HCT116 (cell line): ENCODE data around the gene SPPL2B. TPM values are rescaled to one million over a fixed set of nuclear protein-coding genes. Genes with fewer than 3 reads are reported as not detected.

Experiments
- ATAC-seq: fragments of 200-7000 bp; cut with Tn5 transposase; 2 replicates; pipeline ENCODE4 v1.9.1; 2020; ENCODE audit warnings: mild to moderate bottlenecking, moderate library complexity
- BruUV-seq: library from RNA; stranded (reverse); fragments of 400-500 nt; replicated peaks from 2 replicates; lab custom pipeline; 2021; lab: Mats Ljungman, UMichigan
- CTCF ChIA-PET: fragments of 300-600 bp; sonication (Branson Sonifier 250); formaldehyde crosslinking; loops from one replicate; lab custom pipeline; 2021; ENCODE audit warnings: antibody characterized with exemption; lab: Charles Lee
- POLR2A ChIA-PET: fragments of 300-600, 350-600 bp; sonication (Branson Sonifier 250); formaldehyde crosslinking; loops from one replicate; lab custom pipeline; 2021; ENCODE audit warnings: antibody characterized with exemption; lab: Charles Lee
- RAD21 ChIA-PET, 2 experiments: fragments of 300-600 bp; sonication (Branson Sonifier 250); formaldehyde crosslinking; loops; one replicate each; lab custom pipeline; 2023; ENCODE audit warnings: low total read pairs in 2 of 2; ENCODE audit not compliant: uncharacterized antibody in 2 of 2, unreplicated experiment in 2 of 2, low non-redundant PET in 1 of 2; lab: Charles Lee
- DNase-seq: peaks from one replicate; pipeline ENCODE4 v3.0.0-alpha.2; 2010; ENCODE audit warnings: low read depth, low spot score
- H2AFZ ChIP-seq: fragments of 200-600 bp; shearing (Covaris generic), sonication (generic); 2 replicates; pipeline ENCODE4 v1.6.1; 2017; ENCODE audit warnings: low read depth, mixed run types, mixed read lengths, antibody characterized with exemption, low read length; ENCODE audit not compliant: poor library complexity, severe bottlenecking
- H3K27ac ChIP-seq: 2 replicates; pipeline ENCODE4 v1.5.1; 2012; ENCODE audit warnings: low read depth, low read length
- H3K27me3 ChIP-seq: fragments of 200-600 bp; sonication (generic); 2 replicates; pipeline ENCODE4 v1.6.1; 2016; ENCODE audit warnings: mixed run types, low read length, mixed read lengths; ENCODE audit not compliant: insufficient read depth
- H3K36me3 ChIP-seq, 2 experiments: fragments of 200-500 bp in 1 of 2; fragments of 200-600 bp in 1 of 2; sonication (Bioruptor generic) in 1 of 2; sonication (generic) in 1 of 2; 2 replicates each; pipeline versions ENCODE4 v1.5.1 to v1.6.1; 2014 to 2016; ENCODE audit warnings: low read length in 2 of 2, inconsistent platforms in 1 of 2, mixed read lengths in 1 of 2, mixed run types in 1 of 2; ENCODE audit not compliant: insufficient read depth in 2 of 2, control insufficient read depth in 1 of 2
- H3K4me1 ChIP-seq, 2 experiments: fragments of 200-600 bp in 1 of 2; sonication (generic) in 1 of 2; 2 replicates each; pipeline versions ENCODE4 v1.5.1 to v1.6.1; 2012 to 2017; ENCODE audit warnings: low read length in 2 of 2, inconsistent platforms in 1 of 2, mild to moderate bottlenecking in 1 of 2, mixed read lengths in 1 of 2, mixed run types in 1 of 2, moderate library complexity in 1 of 2; ENCODE audit not compliant: insufficient read depth in 2 of 2, control insufficient read depth in 1 of 2
- H3K4me2 ChIP-seq: fragments of 200-600 bp; sonication (generic); 2 replicates; pipeline ENCODE4 v1.6.1; 2017; ENCODE audit warnings: mixed run types, low read length, mixed read lengths
- H3K4me3 ChIP-seq, 2 experiments: fragments of 200-600 bp in 1 of 2; sonication (generic) in 1 of 2; replicated peaks in 1 of 2; 2 replicates each; pipeline ENCODE4 v1.5.1; 2011 to 2016; ENCODE audit warnings: low read length in 2 of 2, control low read depth in 1 of 2, low read depth in 1 of 2, mild to moderate bottlenecking in 1 of 2, mixed read lengths in 1 of 2, mixed run types in 1 of 2
- H3K79me2 ChIP-seq: fragments of 200-600 bp; sonication (generic); 2 replicates; pipeline ENCODE4 v1.6.1; 2017; ENCODE audit warnings: mild to moderate bottlenecking, mixed run types, low read length, moderate library complexity, mixed read lengths; ENCODE audit not compliant: insufficient read depth
- H3K9ac ChIP-seq: fragments of 200-600 bp; sonication (generic); 2 replicates; pipeline ENCODE4 v1.6.1; 2016; ENCODE audit warnings: low read length, mixed read lengths
- H3K9me2 ChIP-seq: fragments of 200-600 bp; sonication (generic), shearing (Covaris generic); 2 replicates; pipeline ENCODE4 v1.6.1; 2017; ENCODE audit warnings: mixed run types, mild to moderate bottlenecking, moderate library complexity; ENCODE audit not compliant: insufficient read depth
- H3K9me3 ChIP-seq, 2 experiments: fragments of 200-500 bp in 1 of 2; fragments of 200-600 bp in 1 of 2; sonication (Bioruptor generic) in 1 of 2; sonication (generic) in 1 of 2; 2 replicates each; pipeline ENCODE4 v1.6.1; 2014 to 2017; ENCODE audit warnings: low read length in 2 of 2, mixed read lengths in 2 of 2, inconsistent platforms in 1 of 2, low read depth in 1 of 2, mild to moderate bottlenecking in 1 of 2, mixed run types in 1 of 2, moderate library complexity in 1 of 2; ENCODE audit not compliant: control insufficient read depth in 1 of 2, insufficient read depth in 1 of 2
- H4K20me1 ChIP-seq: fragments of 200-600 bp; sonication (generic), shearing (Covaris generic); 2 replicates; pipeline ENCODE4 v1.6.1; 2017; ENCODE audit warnings: mixed run types, mild to moderate bottlenecking, moderate library complexity; ENCODE audit not compliant: insufficient read depth
- TCF7L2 ChIP-seq: IDR thresholded peaks from 2 replicates; pipeline ENCODE4 v1.7.0; 2011; ENCODE audit warnings: borderline replicate concordance, inconsistent platforms; ENCODE audit not compliant: insufficient read depth, insufficient read length; ENCODE audit errors: extremely low read depth
- intact Hi-C: fragments of 100-400 bp; cut with micrococcal nuclease; formaldehyde crosslinking; loops from 2 replicates; pipeline ENCODE4 v1.10.0; 2022
- total RNA-seq: library from RNA; stranded (reverse); gene quantifications from one replicate; pipeline ENCODE4 v1.2.1, GENCODE V29; 2021; ENCODE audit not compliant: unreplicated experiment
- TF ChIP-seq, protein P1 (sequence below): IDR thresholded peaks from 2 replicates; pipeline ENCODE4 v1.6.1; 2011; ENCODE audit warnings: mild to moderate bottlenecking, low read length, moderate library complexity; ENCODE audit not compliant: insufficient replicate concordance; ENCODE audit errors: extremely low read depth
- TF ChIP-seq, protein P2 (sequence below), 3 experiments: fragments of 200-600 bp in 1 of 3; sonication (generic) in 1 of 3; IDR thresholded peaks in 2 of 3; conservative IDR thresholded peaks in 1 of 3; 2 replicates each; pipeline ENCODE4 v1.5.1; 2012 to 2017; ENCODE audit warnings: low read depth in 2 of 3, low read length in 2 of 3, antibody characterized with exemption in 1 of 3, borderline replicate concordance in 1 of 3, control low read depth in 1 of 3, mild to moderate bottlenecking in 1 of 3, mixed read lengths in 1 of 3, mixed run types in 1 of 3, moderate library complexity in 1 of 3; ENCODE audit not compliant: insufficient read depth in 1 of 3

Gene SPPL2B
- total RNA-seq, 1 experiment from 2014 or later, result 83.1 TPM

DNA sequence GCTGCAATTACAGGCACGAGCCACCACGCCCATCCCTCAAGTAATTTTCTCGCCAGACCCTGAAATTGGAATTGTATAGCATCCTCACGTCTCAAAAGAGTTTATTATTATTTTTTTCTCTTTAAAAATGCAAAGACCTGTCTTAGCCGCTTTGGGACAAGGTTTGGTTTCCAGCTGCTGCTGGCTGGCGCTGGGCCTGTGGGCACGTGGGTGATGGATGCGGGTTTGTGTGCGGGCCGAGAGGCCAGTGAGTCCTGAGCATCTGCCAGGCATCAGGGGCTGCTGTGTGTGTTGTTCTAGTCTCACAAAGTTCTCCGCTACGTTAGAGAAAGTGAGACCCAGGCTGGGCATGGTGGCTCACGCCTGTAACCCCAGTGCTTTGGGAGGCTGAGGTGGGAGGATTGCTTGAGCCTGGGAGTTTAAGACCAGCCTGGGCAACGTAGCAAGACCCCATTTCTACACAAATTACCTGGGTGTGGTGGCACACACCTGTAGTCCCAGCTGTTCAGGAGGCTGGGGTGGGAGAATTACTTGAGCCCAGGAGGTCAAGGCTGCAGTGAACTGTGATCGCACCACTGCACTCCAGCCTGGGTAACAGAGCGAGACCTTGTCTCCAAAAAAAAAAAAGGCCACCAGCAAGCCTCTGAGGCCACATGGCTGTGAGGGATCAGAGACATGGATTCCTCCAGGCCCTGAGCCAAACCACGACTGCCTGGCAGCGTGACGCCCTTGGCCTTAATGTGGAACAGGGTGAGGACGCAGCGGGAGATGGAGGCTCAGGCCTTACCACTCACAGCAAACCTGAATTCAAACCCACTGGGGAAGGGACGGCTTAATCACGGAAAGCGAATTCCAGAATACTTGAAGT is 26.9 kb downstream of the SPPL2B start:
- Histone ChIP-seq H3K36me3 (no peaks in the 10 kb centered on the region; a peak in 1 of 4 replicates), H3K9ac (no peak overlapping the region), H3K27ac (no peak overlapping the region), H2AFZ (no peak overlapping the region), H3K79me2 (no peaks in the 10 kb centered on the region), H3K4me2 (no peak overlapping the region), H3K27me3 (peaks cover 4% of the 10 kb centered on the region; the same call in 1 of the 2 replicates), H4K20me1 (no peaks in the 10 kb centered on the region), H3K9me3 (no peaks in the 10 kb centered on the region), H3K4me3 (no peak overlapping the region), H3K4me1 (no peaks in the 10 kb centered on the region), H3K9me2 (no peaks in the 10 kb centered on the region)
- intact Hi-C loops, result no loop called here
- RAD21 ChIA-PET, result no interaction called here
- CTCF ChIA-PET, result no interaction called here
- DNase-seq (no peak), ATAC-seq (no peak)
- no TSS peak for BruUV-seq
- POLR2A ChIA-PET, result no interaction called here
- TF ChIP-seq, protein P1, sequence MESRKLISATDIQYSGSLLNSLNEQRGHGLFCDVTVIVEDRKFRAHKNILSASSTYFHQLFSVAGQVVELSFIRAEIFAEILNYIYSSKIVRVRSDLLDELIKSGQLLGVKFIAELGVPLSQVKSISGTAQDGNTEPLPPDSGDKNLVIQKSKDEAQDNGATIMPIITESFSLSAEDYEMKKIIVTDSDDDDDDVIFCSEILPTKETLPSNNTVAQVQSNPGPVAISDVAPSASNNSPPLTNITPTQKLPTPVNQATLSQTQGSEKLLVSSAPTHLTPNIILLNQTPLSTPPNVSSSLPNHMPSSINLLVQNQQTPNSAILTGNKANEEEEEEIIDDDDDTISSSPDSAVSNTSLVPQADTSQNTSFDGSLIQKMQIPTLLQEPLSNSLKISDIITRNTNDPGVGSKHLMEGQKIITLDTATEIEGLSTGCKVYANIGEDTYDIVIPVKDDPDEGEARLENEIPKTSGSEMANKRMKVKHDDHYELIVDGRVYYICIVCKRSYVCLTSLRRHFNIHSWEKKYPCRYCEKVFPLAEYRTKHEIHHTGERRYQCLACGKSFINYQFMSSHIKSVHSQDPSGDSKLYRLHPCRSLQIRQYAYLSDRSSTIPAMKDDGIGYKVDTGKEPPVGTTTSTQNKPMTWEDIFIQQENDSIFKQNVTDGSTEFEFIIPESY, result no peak

DNA sequence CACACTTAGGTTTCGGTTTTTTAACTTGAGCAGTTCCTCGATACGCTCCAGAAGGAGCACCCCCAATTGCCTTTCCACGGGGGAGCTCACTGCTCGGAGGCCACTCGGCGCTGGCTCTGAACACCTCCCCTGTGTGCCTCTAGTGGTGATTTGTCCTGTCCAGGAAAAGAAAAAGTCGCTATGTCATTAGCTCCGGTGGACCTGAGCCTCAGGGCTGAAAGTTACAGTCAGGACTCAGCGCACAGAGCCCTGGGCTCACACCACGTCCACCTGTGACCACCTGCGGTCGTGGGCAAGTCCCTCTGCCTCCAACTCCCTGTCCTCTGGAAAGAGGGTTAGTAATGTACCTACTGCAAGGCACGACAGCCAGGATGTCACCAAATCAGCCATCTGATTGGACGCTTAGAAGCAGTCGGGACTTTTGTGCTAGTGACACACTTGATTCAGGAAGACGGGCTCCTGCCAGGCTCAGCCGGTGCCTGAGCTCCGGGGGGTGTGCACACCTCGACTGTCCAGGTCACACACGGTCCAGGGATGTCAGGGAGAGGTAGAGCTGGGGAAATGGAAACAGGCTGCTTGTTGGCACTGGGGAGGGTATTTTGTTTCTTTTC is 27.7 kb downstream of the SPPL2B start:
- CTCF ChIA-PET, result no interaction called here
- no peak for TF ChIP-seq TCF7L2
- TF ChIP-seq, protein P2, sequence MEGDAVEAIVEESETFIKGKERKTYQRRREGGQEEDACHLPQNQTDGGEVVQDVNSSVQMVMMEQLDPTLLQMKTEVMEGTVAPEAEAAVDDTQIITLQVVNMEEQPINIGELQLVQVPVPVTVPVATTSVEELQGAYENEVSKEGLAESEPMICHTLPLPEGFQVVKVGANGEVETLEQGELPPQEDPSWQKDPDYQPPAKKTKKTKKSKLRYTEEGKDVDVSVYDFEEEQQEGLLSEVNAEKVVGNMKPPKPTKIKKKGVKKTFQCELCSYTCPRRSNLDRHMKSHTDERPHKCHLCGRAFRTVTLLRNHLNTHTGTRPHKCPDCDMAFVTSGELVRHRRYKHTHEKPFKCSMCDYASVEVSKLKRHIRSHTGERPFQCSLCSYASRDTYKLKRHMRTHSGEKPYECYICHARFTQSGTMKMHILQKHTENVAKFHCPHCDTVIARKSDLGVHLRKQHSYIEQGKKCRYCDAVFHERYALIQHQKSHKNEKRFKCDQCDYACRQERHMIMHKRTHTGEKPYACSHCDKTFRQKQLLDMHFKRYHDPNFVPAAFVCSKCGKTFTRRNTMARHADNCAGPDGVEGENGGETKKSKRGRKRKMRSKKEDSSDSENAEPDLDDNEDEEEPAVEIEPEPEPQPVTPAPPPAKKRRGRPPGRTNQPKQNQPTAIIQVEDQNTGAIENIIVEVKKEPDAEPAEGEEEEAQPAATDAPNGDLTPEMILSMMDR (IDR thresholded peaks at IDR 0.05 in 2 of 3, conservative IDR thresholded peaks at IDR 0.05 in 1 of 3; ENCODE audit: borderline replicate concordance in 1 of 3, insufficient read depth in 1 of 3, low read depth in 2 of 3, low read length in 2 of 3), result 0 out of 6 replicates have a peak, but pooled peaks of 1 of the 3 experiments have one; percentile 14

More for the DNA sequence above, 27.7 kb downstream of the SPPL2B start:
- DNase-seq (no peak), ATAC-seq (peak; percentile 54)
- Histone ChIP-seq H3K9me3 (no peaks in the 10 kb centered on the region), H3K9me2 (no peaks in the 10 kb centered on the region), H2AFZ (no peak overlapping the region), H3K9ac (no peak overlapping the region), H3K4me1 (no peaks in the 10 kb centered on the region), H3K4me2 (no peak overlapping the region), H4K20me1 (no peaks in the 10 kb centered on the region), H3K36me3 (no peaks in the 10 kb centered on the region; a peak in 1 of 4 replicates), H3K79me2 (no peaks in the 10 kb centered on the region), H3K4me3 (no peak overlapping the region), H3K27me3 (peaks cover 4% of the 10 kb centered on the region; the same call in 1 of the 2 replicates), H3K27ac (no peak overlapping the region)
- ChIA-PET RAD21 (no interaction called here), POLR2A (no interaction called here)
- BruUV-seq, result no TSS peak
- intact Hi-C loops, result no loop called here
